H1 (cell line): ENCODE measurements around the gene PTGER3.

Experiments used
- BACH1 ChIP-seq: IDR thresholded peaks from 2 replicates; pipeline ENCODE4 v1.6.1; 2012; ENCODE audit warnings: low read length, improper control_type of control experiment
- CEBPB ChIP-seq: IDR thresholded peaks from 2 replicates; pipeline ENCODE4 v1.6.1; 2012; ENCODE audit warnings: low read depth, low read length
- CHD1 ChIP-seq: IDR thresholded peaks from 2 replicates; pipeline ENCODE4 v1.6.1; 2012; ENCODE audit warnings: low read depth, low read length, improper control_type of control experiment
- CHD2 ChIP-seq: IDR thresholded peaks from 2 replicates; pipeline ENCODE4 v1.6.1; 2012; ENCODE audit warnings: low read length, improper control_type of control experiment
- EZH2 ChIP-seq: fragments of 200-600 bp; sonication (generic); IDR thresholded peaks from 2 replicates; pipeline ENCODE4 v1.7.1; 2012; ENCODE audit warnings: low read depth, mild to moderate bottlenecking, moderate library complexity, low read length, inconsistent platforms; ENCODE audit not compliant: severe bottlenecking
- GTF2F1 ChIP-seq: IDR thresholded peaks from 2 replicates; pipeline ENCODE4 v1.6.1; 2012; ENCODE audit warnings: low read depth, low read length, improper control_type of control experiment, borderline replicate concordance
- NRF1 ChIP-seq: IDR thresholded peaks from 2 replicates; pipeline ENCODE4 v1.6.1; 2011; ENCODE audit warnings: mild to moderate bottlenecking, low read depth, low read length, improper control_type of control experiment
- POLR2A ChIP-seq, 2 experiments: IDR thresholded peaks; 1 replicate in 1 of 2; 2 replicates in 1 of 2; pipeline ENCODE4 v1.6.1; 2011; ENCODE audit warnings: low read depth in 2 of 2, low read length in 2 of 2, mild to moderate bottlenecking in 2 of 2; ENCODE audit errors: control extremely low read depth in 1 of 2
- POLR2AphosphoS5 ChIP-seq: IDR thresholded peaks from 2 replicates; pipeline ENCODE4 v1.6.1; 2011; ENCODE audit warnings: low read depth, low read length
- SIX5 ChIP-seq: IDR thresholded peaks from 2 replicates; pipeline ENCODE4 v1.6.1; 2011; ENCODE audit warnings: mild to moderate bottlenecking, low read depth, low read length
- SP1 ChIP-seq: IDR thresholded peaks from 2 replicates; pipeline ENCODE4 v1.6.1; 2011; ENCODE audit warnings: low read depth, low read length
- TBP ChIP-seq: IDR thresholded peaks from 2 replicates; pipeline ENCODE4 v1.6.1; 2011; ENCODE audit warnings: low read depth, low read length, improper control_type of control experiment
- USF2 ChIP-seq: IDR thresholded peaks from 2 replicates; pipeline ENCODE4 v1.6.1; 2011; ENCODE audit warnings: low read length, improper control_type of control experiment
- TF ChIP-seq, protein P1 (sequence below), 3 experiments: IDR thresholded peaks; 1 replicate in 2 of 3; 2 replicates in 1 of 3; pipeline versions ENCODE4 v1.5.1 to v1.6.1; 2011; ENCODE audit warnings: low read length in 3 of 3, mild to moderate bottlenecking in 3 of 3, inconsistent platforms in 2 of 3, low read depth in 1 of 3, moderate library complexity in 1 of 3; ENCODE audit not compliant: insufficient read depth in 1 of 3; ENCODE audit errors: control extremely low read depth in 1 of 3

GRCh38 chr1:71041806-71042205 lies 5.8 kb downstream of the PTGER3 start:
- TF ChIP-seq BACH1 = no peak
- TF ChIP-seq, protein P1, sequence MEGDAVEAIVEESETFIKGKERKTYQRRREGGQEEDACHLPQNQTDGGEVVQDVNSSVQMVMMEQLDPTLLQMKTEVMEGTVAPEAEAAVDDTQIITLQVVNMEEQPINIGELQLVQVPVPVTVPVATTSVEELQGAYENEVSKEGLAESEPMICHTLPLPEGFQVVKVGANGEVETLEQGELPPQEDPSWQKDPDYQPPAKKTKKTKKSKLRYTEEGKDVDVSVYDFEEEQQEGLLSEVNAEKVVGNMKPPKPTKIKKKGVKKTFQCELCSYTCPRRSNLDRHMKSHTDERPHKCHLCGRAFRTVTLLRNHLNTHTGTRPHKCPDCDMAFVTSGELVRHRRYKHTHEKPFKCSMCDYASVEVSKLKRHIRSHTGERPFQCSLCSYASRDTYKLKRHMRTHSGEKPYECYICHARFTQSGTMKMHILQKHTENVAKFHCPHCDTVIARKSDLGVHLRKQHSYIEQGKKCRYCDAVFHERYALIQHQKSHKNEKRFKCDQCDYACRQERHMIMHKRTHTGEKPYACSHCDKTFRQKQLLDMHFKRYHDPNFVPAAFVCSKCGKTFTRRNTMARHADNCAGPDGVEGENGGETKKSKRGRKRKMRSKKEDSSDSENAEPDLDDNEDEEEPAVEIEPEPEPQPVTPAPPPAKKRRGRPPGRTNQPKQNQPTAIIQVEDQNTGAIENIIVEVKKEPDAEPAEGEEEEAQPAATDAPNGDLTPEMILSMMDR (IDR thresholded peaks at IDR 0.05; ENCODE audit: control extremely low read depth in 1 of 3, insufficient read depth in 1 of 3, low read depth in 1 of 3, low read length in 3 of 3) = no peak
- TF ChIP-seq CHD1 = no peak
- TF ChIP-seq SP1 = no peak
- no peak for TF ChIP-seq CHD2
- no peak for TF ChIP-seq CEBPB
- no peak for TF ChIP-seq SIX5
- TF ChIP-seq EZH2 = no peak
- TF ChIP-seq POLR2A (IDR thresholded peaks at IDR 0.05; ENCODE audit: control extremely low read depth in 1 of 2, low read depth in 2 of 2, low read length in 2 of 2) = no peak
- no peak for TF ChIP-seq NRF1
- no peak for TF ChIP-seq POLR2AphosphoS5
- TF ChIP-seq USF2 = no peak
- TF ChIP-seq TBP = no peak
- no peak for TF ChIP-seq GTF2F1
